Activated effector memory CD4-positive, alpha-beta T cell treated with Interleukin-2 at 50 U/mL for 16 hours (primary cell): ENCODE results near the gene SLC44A5.
"Not testable (repeated sequence)": the region's sequence is repeated elsewhere in the genome, so short reads cannot be mapped to it uniquely, and the experiment has no call there.

ENCODE experiments used
- DNase-seq: peaks from one replicate; pipeline ENCODE4 v3.0.0-alpha.2; 2020

SLC44A5 gene

GRCh38 chr1:75354267-75354666, 256.6 kb downstream of the SLC44A5 start:
- DNase-seq = not testable (repeated sequence)

DNA sequence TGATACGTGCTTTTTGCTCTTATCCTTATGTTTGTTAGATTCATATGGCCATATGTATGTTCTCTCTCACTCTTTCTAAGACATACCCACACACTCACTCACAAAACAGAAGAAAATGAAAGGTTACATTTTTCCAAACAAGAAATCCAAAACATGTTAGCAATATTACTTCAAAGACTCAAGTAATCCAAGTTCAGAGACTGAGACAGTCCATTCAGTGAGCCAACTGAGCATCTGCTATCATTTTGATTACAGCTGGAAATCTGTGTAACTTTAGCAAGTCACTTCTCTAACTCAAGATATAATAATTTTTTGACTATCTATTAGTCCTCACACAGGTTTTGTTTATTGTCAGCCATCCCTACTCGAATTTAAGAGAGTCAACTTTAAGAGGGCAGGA, 257.9 kb downstream of the SLC44A5 start:
- no peak for DNase-seq

DNA sequence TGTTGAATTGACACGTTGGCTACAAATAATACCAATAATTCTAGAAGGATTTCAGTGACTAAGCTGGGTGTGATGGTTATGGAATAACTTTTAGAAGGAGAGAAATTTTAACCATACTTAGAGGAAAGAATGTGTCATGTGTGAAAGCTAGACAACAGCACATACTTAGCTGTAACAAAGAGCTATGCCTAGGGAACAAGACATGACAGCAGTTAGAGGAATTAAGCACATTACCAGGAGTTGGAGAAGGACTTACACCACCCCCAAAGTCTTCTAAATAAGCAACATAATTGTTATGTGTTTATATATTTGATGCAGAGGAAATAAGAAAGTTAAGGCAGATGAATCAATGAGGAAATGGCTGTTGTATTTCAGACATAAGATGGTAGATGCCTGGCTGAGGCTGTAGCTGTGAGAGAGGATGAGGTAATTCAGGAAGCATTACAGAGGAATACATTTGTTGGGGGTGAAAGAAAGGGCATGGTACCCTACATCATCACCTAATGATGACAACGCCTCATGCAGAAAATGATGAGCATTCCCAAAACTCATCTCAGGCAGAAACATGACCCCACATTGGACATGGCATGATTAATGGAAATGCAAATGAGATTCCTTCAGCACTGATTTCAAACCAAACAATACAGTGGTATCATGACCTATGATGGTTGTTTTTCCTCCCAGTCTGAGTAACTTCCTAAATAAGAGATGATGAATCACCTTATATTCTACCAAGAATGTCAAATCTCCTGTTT, 265.2 kb downstream of the SLC44A5 start:
- no peak for DNase-seq

DNA sequence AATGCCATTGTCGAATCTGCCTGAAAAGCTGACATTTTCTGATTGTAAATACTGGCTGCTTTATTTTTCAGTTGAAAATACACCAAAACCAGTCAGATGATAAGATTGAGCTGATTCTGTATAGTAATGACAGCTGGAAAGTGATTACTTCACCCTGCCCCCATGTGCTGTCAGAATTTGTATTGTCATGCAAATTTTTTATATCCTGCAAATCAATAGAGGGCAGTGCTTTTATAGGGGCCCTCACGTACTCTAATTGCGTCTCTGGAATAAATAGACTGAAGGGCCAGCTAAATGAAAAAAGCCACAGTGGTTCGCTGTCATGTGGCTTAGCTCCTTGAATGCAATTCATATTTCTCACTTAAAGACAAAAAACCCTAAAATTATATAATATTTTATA, 268.1 kb downstream of the SLC44A5 start:
- DNase-seq = no peak

- no peak for DNase-seq
Measured at GRCh38 chr1:75341537-75341936, 269.4 kb downstream of the SLC44A5 start.

- DNase-seq = no peak
Measured at GRCh38 chr1:75338616-75339483, 272.1 kb downstream of the SLC44A5 start.

GRCh38 chr1:75334876-75335389, 276.0 kb downstream of the SLC44A5 start:
- DNase-seq = no peak

DNA sequence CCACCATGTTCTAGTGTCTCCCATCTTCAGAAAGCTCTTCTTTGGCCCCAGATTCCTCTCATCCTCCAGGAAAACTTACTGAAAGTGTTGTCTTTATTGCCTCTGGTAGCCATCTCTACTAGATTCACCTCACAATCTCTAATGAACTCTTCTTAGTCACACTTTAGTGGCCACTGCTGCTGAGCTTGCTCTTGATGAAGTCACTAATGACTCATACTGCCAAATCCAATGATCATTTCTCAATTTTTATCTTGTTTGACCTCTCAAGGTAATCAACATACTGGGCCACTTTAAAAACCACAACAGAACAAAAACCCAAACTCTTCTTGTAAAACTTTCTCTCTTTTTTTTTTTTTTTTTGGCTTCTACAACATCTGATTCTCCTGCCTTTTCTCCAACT, 280.3 kb downstream of the SLC44A5 start:
- no peak for DNase-seq

DNA sequence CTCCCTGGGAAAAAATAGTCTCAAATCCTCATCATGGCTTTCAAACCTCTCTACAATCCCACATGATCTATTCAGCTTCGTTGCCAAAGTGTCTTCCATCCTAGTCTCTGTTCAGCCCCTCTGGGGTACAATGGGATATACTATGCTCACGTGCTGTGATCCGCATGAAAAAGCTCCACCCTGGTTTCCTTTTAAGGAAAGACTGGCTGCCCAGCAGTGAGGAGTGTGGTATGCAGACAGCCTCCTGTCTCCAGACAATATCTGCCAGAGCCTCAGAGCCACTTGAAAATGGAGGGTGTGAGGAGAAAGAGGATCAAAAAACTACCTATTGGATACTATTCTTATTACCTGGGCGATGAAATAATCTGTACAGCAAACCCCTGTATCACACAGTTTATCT, 282.2 kb downstream of the SLC44A5 start:
- DNase-seq = no peak

GRCh38 chr1:75327395-75327794, 283.5 kb downstream of the SLC44A5 start:
- DNase-seq = no peak

GRCh38 chr1:75317976-75318375, 292.9 kb downstream of the SLC44A5 start:
- DNase-seq = no peak

DNA sequence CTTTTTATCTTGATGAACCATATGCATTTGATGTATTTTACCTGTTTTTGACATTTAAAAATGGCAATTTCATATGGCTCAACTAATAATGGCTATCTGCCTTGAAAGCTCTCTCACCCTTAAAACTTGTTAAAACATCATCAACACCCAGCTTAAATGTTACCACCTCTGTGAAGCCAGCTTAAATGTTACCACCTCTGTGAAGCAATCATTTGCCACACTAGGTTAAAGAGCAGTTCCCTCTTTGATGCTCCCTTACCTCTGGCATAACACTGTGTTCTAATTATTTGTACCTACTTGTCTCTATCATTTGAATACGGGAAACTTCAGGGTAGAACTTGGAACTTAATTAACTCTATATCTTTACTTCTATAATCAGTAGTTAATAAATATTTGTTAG, 294.7 kb downstream of the SLC44A5 start:
- DNase-seq = no peak

GRCh38 chr1:75312620-75313019, 298.3 kb downstream of the SLC44A5 start:
- no peak for DNase-seq

DNA sequence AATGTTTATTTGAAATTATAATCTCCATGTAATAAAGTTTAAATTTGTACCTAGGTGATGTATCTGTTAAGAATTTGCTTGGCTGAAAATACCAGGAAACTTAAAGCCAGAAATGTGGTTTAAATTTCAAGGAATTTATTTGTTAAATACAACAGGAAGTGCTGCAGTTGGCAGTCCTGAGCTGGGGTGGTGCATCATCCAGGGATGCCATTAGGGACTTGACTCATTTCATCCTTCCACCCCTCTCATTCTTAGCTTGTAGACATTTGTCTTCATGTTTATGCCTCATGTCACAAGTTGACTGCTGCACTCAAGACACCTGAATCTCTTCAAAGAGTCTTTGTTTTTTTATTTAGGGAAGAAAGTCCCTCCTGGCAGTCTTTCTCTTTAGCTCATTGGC, 300.8 kb downstream of the SLC44A5 start:
- DNase-seq = no peak

DNA sequence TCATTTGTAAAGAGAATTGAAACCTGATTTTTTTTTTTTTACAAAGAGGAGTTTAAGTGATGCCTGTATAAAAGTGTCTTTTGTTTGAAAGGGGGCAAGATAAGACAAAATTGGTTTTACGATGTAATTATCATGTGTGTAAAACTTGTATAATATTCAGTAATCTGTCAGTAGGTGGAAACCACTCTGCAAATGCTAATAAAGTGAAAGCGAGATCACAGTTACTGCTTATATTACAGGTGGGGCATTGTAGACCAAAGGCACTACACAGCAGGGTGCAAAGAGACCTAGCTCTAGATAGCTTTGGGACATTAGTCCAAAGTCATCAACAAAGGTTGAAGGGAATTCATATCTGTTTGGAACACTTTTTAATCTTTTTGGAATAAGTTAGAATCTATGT, 302.5 kb downstream of the SLC44A5 start:
- no peak for DNase-seq

- DNase-seq = no peak
Measured at GRCh38 chr1:75305061-75305460, 305.9 kb downstream of the SLC44A5 start.

DNA sequence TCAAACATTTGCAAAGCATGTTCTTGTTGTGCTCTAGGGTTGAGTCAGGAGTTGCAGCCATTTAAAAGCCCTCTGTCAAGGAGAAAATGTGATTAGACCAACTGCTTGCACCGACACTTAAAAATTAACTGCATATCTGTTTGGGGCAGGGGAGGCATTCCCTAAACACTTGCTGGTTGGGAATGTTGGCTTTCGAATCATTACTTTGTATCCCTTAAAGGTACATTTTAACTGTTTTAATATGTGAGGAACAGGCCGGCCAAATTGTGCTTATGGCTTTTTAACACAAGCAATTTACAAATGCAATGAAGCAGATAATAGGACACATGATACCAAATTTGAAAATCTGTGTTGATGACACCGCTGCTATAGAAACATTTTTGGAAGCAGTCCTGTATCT, 317.6 kb downstream of the SLC44A5 start:
- no peak for DNase-seq

GRCh38 chr1:75292013-75292412, 318.9 kb downstream of the SLC44A5 start:
- no peak for DNase-seq

DNA sequence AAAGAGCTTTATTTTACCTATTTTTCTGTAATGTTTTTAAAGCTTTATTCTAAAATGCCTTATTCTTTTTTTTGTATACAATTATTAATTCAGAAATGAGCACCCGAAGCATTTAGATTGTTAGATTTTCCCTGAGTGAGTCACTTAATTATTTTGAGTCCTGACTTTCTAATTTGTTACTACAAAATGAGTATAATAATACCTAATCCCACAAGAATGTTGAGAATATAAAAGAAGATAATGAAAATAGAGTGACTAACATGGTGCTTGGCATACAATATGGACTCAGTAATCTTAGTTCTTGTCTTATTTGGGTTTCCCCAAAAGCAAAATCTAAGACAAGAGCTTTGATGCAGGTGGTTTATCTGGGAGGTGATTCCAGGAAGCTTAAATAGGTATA, 334.5 kb downstream of the SLC44A5 start:
- no peak for DNase-seq

DNA sequence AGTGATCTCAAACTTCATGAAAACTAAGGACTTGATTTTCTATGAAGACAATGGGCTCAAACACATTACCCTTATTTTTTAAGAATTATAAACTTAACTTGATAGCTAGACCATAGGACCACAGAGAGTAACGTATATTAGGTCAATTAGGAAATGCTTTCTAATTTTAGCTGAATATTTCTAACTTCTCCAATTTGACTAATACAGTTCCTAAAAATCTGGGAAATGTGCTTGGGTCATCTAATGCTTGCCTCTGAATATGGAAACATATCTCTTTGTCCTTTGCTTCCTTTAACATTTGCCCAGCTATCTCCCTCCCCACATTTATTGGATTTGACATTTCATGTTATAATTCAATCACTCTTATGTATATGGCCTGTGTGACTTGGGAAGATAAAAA, 335.3 kb downstream of the SLC44A5 start:
- no peak for DNase-seq

DNA sequence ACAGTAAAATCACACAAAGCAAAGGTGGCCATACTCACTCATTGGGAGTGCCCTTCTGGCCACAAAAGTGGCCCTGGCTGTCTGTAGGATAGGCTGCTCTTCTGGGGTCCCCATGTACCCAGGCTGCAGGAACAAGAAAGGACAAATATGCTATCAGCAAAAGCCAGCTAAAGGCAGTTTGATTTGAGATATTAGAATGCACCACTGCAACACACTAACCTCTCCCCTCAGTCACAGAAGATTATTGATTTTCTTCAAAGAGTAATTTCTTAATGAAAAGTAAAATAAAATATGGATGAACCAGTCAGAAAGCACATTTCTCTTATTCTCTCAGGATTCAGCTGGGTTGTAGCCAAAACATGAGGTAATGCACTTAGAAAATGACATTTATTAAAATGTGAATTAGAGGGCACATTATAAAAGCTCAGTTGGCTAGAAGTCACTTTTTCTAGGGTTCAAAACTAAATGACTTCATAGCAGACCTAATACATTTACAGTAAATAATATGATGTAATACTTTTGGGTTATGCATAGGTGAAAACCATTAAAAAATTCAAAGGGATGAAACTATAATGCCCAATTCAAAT, 335.9 kb downstream of the SLC44A5 start:
- DNase-seq = no peak

- no peak for DNase-seq
Measured at GRCh38 chr1:75273110-75273509, 337.8 kb downstream of the SLC44A5 start.

DNA sequence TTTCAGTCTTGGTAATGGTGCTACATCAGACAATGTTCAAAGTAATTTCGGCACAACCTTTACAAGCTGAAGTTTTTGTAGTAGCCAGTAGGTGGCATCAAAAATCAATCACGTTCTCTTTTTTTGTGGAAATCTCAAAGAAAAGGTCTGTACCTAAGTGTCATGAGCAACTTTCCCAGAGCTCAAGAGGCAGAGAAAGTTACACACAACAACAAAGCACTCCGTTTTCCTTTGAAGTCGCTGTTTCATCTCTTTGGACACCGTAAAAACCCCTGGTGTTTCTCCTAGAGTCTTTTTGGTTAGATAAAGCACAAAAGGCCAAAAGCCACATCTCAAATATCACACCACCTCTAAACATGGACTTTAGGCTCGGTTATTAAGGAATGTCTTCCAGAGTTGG, 345.1 kb downstream of the SLC44A5 start:
- no peak for DNase-seq

DNA sequence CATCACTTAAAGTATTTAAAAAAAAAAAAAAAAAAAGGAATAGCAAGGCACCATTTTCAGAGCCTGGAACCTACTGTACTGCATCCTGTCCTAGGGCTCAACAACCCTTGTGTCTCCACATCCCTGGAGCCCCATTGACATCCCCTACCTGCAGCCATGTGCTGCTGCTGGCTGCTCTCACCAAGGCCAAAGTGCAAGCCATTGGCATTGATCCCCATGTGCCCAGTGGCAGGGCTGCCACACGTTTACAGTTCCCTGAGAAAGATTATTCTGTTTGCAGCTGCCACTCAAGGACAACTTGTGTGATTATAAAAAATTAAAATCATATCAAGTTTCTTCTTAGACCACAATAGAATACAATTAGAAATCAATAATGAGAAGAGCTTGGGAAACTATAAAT, 346.8 kb downstream of the SLC44A5 start:
- DNase-seq = no peak
